ENCODE data around the gene HTR2C. TPM values are rescaled to one million over a fixed set of nuclear protein-coding genes. Genes with fewer than 3 reads are reported as not detected.

The HTR2C gene
- not detected for total RNA-seq
- polyA plus RNA-seq = not detected
- long read RNA-seq, donor 1 = 0 reads
- long read RNA-seq, donor 2 = 0 reads

- no peak for DNase-seq
- WGBS, 3 donors = 4 to 13% (median 4%) methylated on average over 16 to 34 of the region's 34 CpGs
- Histone ChIP-seq H3K36me3 (ENCODE audit: insufficient read depth in 1 of 2, low read depth in 1 of 2) (no peaks in the 10 kb centered on the region), H3K27ac (no peak within 1 kb of the TSS), H3K9me3 (no peaks in the 10 kb centered on the region), H3K27me3 (ENCODE audit: insufficient read depth in 3 of 3, low read length in 2 of 3) (peaks cover 0 to 83% (median 6%) of the 10 kb centered on the region in 3 donors), H3K4me1 (no peaks in the 10 kb centered on the region), H3K4me3 (no peak within 1 kb of the TSS)
- ATAC-seq = no peak
- intact Hi-C loops (cut with DNase I) = no loop called here
- TF ChIP-seq CTCF (IDR thresholded peaks at IDR 0.05) = no peak
Measured at GRCh38 chrX:114583646-114584374, at the start of gene HTR2C. Gene HTR2C, plus strand, starts transcription at chrX:114584086. Its CDS starts 142,851 bp downstream, at chrX:114726937.

- no peaks in the 10 kb centered on the region for H3K9me3 ChIP-seq
- H3K36me3 ChIP-seq (ENCODE audit: insufficient read depth in 1 of 2, low read depth in 1 of 2) = no peaks in the 10 kb centered on the region
- intact Hi-C loops (cut with DNase I) = no loop called here
- WGBS, 3 donors = 16 to 21% (median 18%) methylated on average over 4 of the region's 4 CpGs
- DNase-seq = no peak
- no peak overlapping the region for H3K27ac ChIP-seq
- no peaks in the 10 kb centered on the region for H3K4me1 ChIP-seq
- peaks cover 0 to 69% (median 6%) of the 10 kb centered on the region in 3 donors for H3K27me3 ChIP-seq (ENCODE audit: insufficient read depth in 3 of 3, low read length in 2 of 3)
- no peak for ATAC-seq
- no peak for TF ChIP-seq CTCF (IDR thresholded peaks at IDR 0.05)
- no peak overlapping the region for H3K4me3 ChIP-seq
Measured at GRCh38 chrX:114580336-114580735, 3.5 kb upstream of the HTR2C start.

- WGBS, 3 donors = 1 to 6% (median 2%) methylated on average over 37 to 45 of the region's 45 CpGs
- DNase-seq = no peak
Measured at GRCh38 chrX:114581528-114582263, 2.2 kb upstream of the HTR2C start.

GRCh38 chrX:114582264-114582632, 1.6 kb upstream of the HTR2C start:
- no peak for ATAC-seq
- intact Hi-C loops (cut with DNase I) = no loop called here
- no peaks in the 10 kb centered on the region for H3K9me3 ChIP-seq
- no peak overlapping the region for H3K4me3 ChIP-seq
- peaks cover 0 to 88% (median 6%) of the 10 kb centered on the region in 3 donors for H3K27me3 ChIP-seq (ENCODE audit: insufficient read depth in 3 of 3, low read length in 2 of 3)
- TF ChIP-seq CTCF (IDR thresholded peaks at IDR 0.05) = no peak
- no peak overlapping the region for H3K27ac ChIP-seq
- no peaks in the 10 kb centered on the region for H3K36me3 ChIP-seq (ENCODE audit: insufficient read depth in 1 of 2, low read depth in 1 of 2)
- WGBS, 3 donors = 3 to 14% (median 11%) methylated on average over 12 of the region's 12 CpGs
- no peak for DNase-seq
- H3K4me1 ChIP-seq = no peaks in the 10 kb centered on the region

More at GRCh38 chrX:114581528-114582263, 2.2 kb upstream of the HTR2C start:
- Histone ChIP-seq H3K36me3 (ENCODE audit: insufficient read depth in 1 of 2, low read depth in 1 of 2) (no peaks in the 10 kb centered on the region), H3K9me3 (no peaks in the 10 kb centered on the region), H3K27ac (no peak overlapping the region), H3K4me1 (no peaks in the 10 kb centered on the region), H3K27me3 (ENCODE audit: insufficient read depth in 3 of 3, low read length in 2 of 3) (peaks cover 0 to 83% (median 6%) of the 10 kb centered on the region in 3 donors), H3K4me3 (no peak overlapping the region)
- ATAC-seq = no peak
- no peak for TF ChIP-seq CTCF (IDR thresholded peaks at IDR 0.05)
- intact Hi-C loops (cut with DNase I) = no loop called here
